Omental fat pad (tissue), 4 donors: Measurements from ENCODE around the gene GRXCR2. TPM values are rescaled to one million over a fixed set of nuclear protein-coding genes. Genes with fewer than 3 reads are reported as not detected.

ENCODE experiments used
- ATAC-seq: fragments of 150-250 bp; one replicate; pipeline ENCODE4 v1.9.1; 2016; ENCODE audit warnings: mild to moderate bottlenecking, moderate library complexity; ENCODE audit not compliant: low FRiP score
- DNase-seq: peaks from one replicate; pipeline ENCODE4 v3.0.0-alpha.2; 2019; ENCODE audit warnings: low spot score
- CTCF ChIP-seq, 3 donors: fragments of 450-650 bp; IDR thresholded peaks; one replicate each; pipeline ENCODE4 v1.5.1; 2016 to 2017; ENCODE audit warnings: antibody characterized with exemption in 3 of 3, mild to moderate bottlenecking in 3 of 3, moderate library complexity in 2 of 3
- total RNA-seq, 4 donors: library from RNA; depleted of rRNA; stranded (reverse); fragments of >200 nt; gene quantifications; one replicate each; pipeline ENCODE4 v1.1.0, GENCODE V29; 2016

GRXCR2 gene
- total RNA-seq, 4 donors from 2014 or later: not detected

DNA sequence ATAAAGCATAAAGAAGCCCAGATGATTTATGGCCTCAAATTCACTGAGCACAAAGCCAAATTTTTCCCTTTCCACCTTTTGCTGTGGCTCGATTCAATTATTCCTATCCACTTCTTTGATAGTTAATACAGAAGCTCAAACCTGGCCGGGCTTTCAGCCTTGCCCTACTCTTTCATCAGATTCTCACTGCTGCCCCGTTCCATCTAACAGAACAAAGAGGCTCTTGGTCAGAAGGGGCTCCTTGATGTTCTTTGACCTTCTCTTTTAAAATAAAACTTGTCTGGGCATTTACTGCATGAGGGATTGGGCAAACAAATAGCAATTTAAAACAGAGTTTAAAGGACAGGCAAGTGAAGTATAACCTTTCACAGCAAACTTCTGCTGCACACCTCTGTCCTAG lies 9.8 kb downstream of the GRXCR2 start:
- DNase-seq (no peak), ATAC-seq (no peak)
- no peak for TF ChIP-seq CTCF (IDR thresholded peaks at IDR 0.05)

GRCh38 chr5:145859897-145860296 lies 12.9 kb downstream of the GRXCR2 start:
- no peak for DNase-seq
- ATAC-seq: no peak
- TF ChIP-seq CTCF (IDR thresholded peaks at IDR 0.05): no peak

- DNase-seq: no peak
- TF ChIP-seq CTCF (IDR thresholded peaks at IDR 0.05): no peak
- ATAC-seq: no peak
Measured at GRCh38 chr5:145859453-145859852, 13.4 kb downstream of the GRXCR2 start.

- TF ChIP-seq CTCF (IDR thresholded peaks at IDR 0.05): no peak
- no peak for DNase-seq
- peak; percentile 9 for ATAC-seq
Measured at GRCh38 chr5:145858959-145859358, 13.9 kb downstream of the GRXCR2 start.

- peak; percentile 55 for DNase-seq
Measured at GRCh38 chr5:145856285-145856818, 16.5 kb downstream of the GRXCR2 start.

GRCh38 chr5:145855763-145856267 lies 17.0 kb downstream of the GRXCR2 start:
- peak; percentile 10 for ATAC-seq
- no peak for TF ChIP-seq CTCF (IDR thresholded peaks at IDR 0.05)
- no peak for DNase-seq

More at GRCh38 chr5:145856285-145856818, 16.5 kb downstream of the GRXCR2 start:
- peak; percentile 92 for ATAC-seq
- TF ChIP-seq CTCF (IDR thresholded peaks at IDR 0.05): no peak

DNA sequence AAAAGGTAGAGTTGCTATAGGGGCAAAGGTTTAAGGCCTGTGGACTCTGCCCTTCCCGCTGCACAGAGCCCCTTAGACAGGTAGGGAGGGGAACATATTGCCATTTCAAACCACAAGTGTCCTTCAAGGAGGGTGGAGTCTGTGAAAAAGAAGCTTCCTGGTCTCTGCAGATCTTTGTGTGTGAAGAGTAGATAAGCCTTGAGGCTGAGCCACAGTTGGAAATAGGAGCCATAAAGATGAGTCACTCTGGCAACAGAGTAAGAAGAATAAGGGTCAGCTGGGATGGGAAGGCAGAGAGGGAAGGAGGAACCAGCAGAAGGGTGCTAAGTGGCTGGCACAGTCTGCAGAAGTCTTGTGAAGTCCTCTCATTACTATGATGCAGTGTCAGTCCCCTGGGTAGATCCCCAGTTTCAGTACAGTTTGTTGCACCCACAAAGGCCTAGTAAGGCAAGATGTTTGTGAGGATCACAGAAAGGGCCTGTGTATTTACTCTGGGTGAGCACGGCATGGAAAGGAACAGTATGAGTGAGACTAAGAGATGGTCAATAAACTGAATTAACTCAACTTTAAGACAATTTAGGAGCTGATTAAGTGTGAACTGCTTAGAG lies 18.1 kb downstream of the GRXCR2 start:
- DNase-seq (no peak), ATAC-seq (no peak)
- TF ChIP-seq CTCF (IDR thresholded peaks at IDR 0.05): no peak
